ENCODE data around the gene LCMT1. TPM values are rescaled to one million over a fixed set of nuclear protein-coding genes. Genes with fewer than 3 reads are reported as not detected.

The LCMT1 gene
- total RNA-seq, 2 experiments from 2014 or later = 37.1 to 40.7 TPM

- Mint-ChIP-seq H3K4me3 (no peak overlapping the region), H3K27me3 (no peaks in the 10 kb centered on the region), H3K9me3 (no peaks in the 10 kb centered on the region), H3K36me3 (ENCODE audit: low read depth) (peaks cover 19% of the 10 kb centered on the region), H3K4me1 (ENCODE audit: low read depth) (no peaks in the 10 kb centered on the region), H3K27ac (no peak overlapping the region)
- TF ChIP-seq CTCF (IDR thresholded peaks at IDR 0.05) = no peak
- no peak for DNase-seq
- POLR2A ChIA-PET = no interaction called here
- no peak for ATAC-seq
- CTCF ChIA-PET = no interaction called here
- intact Hi-C loops (cut with micrococcal nuclease) = no loop called here
Measured at GRCh38 chr16:25134166-25134700, 22.7 kb downstream of the LCMT1 start.

GRCh38 chr16:25135254-25135878 is 23.8 kb downstream of the LCMT1 start:
- peaks cover 22% of the 10 kb centered on the region for H3K36me3 Mint-ChIP-seq (ENCODE audit: low read depth)
- H3K4me3 Mint-ChIP-seq = no peak overlapping the region
- intact Hi-C loops (cut with micrococcal nuclease) = no loop called here
- POLR2A ChIA-PET = interaction anchor here (0.6 kb wide), 1 partner anchor 59 kb away, joined by 3 read pairs; no protein-coding TSS in a partner anchor
- no peak for DNase-seq
- H3K9me3 Mint-ChIP-seq = no peaks in the 10 kb centered on the region
- H3K27me3 Mint-ChIP-seq = no peaks in the 10 kb centered on the region
- TF ChIP-seq CTCF (IDR thresholded peaks at IDR 0.05) = no peak
- no peak for ATAC-seq
- no peak overlapping the region for H3K27ac Mint-ChIP-seq
- CTCF ChIA-PET = interaction anchor here (0.8 kb wide), 1 partner anchor 28 kb away, joined by 3 read pairs; no protein-coding TSS in a partner anchor
- H3K4me1 Mint-ChIP-seq (ENCODE audit: low read depth) = no peaks in the 10 kb centered on the region

GRCh38 chr16:25138130-25138529 is 26.6 kb downstream of the LCMT1 start:
- peaks cover 22% of the 10 kb centered on the region for H3K36me3 Mint-ChIP-seq (ENCODE audit: low read depth)

GRCh38 chr16:25140459-25140858 is 28.9 kb downstream of the LCMT1 start:
- Mint-ChIP-seq H3K4me1 (ENCODE audit: low read depth) (no peaks in the 10 kb centered on the region), H3K27me3 (no peaks in the 10 kb centered on the region), H3K9me3 (no peaks in the 10 kb centered on the region), H3K36me3 (ENCODE audit: low read depth) (peaks cover 11% of the 10 kb centered on the region), H3K4me3 (no peak overlapping the region), H3K27ac (no peak overlapping the region)
- POLR2A ChIA-PET = no interaction called here
- no peak for ATAC-seq
- DNase-seq = no peak
- intact Hi-C loops (cut with micrococcal nuclease) = no loop called here
- no peak for TF ChIP-seq CTCF (IDR thresholded peaks at IDR 0.05)
- CTCF ChIA-PET = no interaction called here

More at GRCh38 chr16:25138130-25138529, 26.6 kb downstream of the LCMT1 start:
- DNase-seq (no peak), ATAC-seq (no peak)
- no peaks in the 10 kb centered on the region for H3K4me1 Mint-ChIP-seq (ENCODE audit: low read depth)
- H3K27me3 Mint-ChIP-seq = no peaks in the 10 kb centered on the region
- H3K9me3 Mint-ChIP-seq = no peaks in the 10 kb centered on the region
- H3K4me3 Mint-ChIP-seq = no peak overlapping the region
- POLR2A ChIA-PET = interaction anchor here (1.5 kb wide), 1 partner anchor 29 kb away, joined by 3 read pairs; no protein-coding TSS in a partner anchor
- no peak for TF ChIP-seq CTCF (IDR thresholded peaks at IDR 0.05)
- no peak overlapping the region for H3K27ac Mint-ChIP-seq
- CTCF ChIA-PET = interaction anchor here (0.7 to 2.3 kb wide), 3 partner anchors 26 to 87 kb away, joined by 3 to 6 read pairs (median 3); no protein-coding TSS in a partner anchor
- intact Hi-C loops (cut with micrococcal nuclease) = no loop called here

GRCh38 chr16:25141648-25142047 is 30.1 kb downstream of the LCMT1 start:
- ChIA-PET CTCF (interaction anchor here (1.7 kb wide), 1 partner anchor 15 kb away, joined by 4 read pairs; no protein-coding TSS in a partner anchor), POLR2A (no interaction called here)
- peaks cover 11% of the 10 kb centered on the region for H3K36me3 Mint-ChIP-seq (ENCODE audit: low read depth)
- no peak overlapping the region for H3K4me3 Mint-ChIP-seq
- intact Hi-C loops (cut with micrococcal nuclease) = no loop called here
- H3K4me1 Mint-ChIP-seq (ENCODE audit: low read depth) = no peaks in the 10 kb centered on the region
- H3K27me3 Mint-ChIP-seq = no peaks in the 10 kb centered on the region
- DNase-seq (no peak), ATAC-seq (no peak)
- no peak for TF ChIP-seq CTCF (IDR thresholded peaks at IDR 0.05)
- no peak overlapping the region for H3K27ac Mint-ChIP-seq
- no peaks in the 10 kb centered on the region for H3K9me3 Mint-ChIP-seq

All from activated CD8-positive, alpha-beta T cell treated with anti-CD3 and anti-CD28 coated beads for 36 hours (primary cell).